ENCODE measurements around the gene RELL2.

- TF ChIP-seq EP300 (IDR thresholded peaks at IDR 0.05) (no peak), POLR2A (IDR thresholded peaks at IDR 0.05) (no peak), CTCF (IDR thresholded peaks at IDR 0.05) (no peak), POLR2AphosphoS5 (IDR thresholded peaks at IDR 0.05) (no peak)
Measured at GRCh38 chr5:141635646-141636045, 1.2 kb upstream of the RELL2 start.
